ENCODE results near the gene GOLGA6A. TPM values are rescaled to one million over a fixed set of nuclear protein-coding genes. Genes with fewer than 3 reads are reported as not detected.

GOLGA6A gene
- total and polyA plus RNA-seq, 2 experiments from 2014 or later, result 1.9 TPM; not detected in 1

DNA sequence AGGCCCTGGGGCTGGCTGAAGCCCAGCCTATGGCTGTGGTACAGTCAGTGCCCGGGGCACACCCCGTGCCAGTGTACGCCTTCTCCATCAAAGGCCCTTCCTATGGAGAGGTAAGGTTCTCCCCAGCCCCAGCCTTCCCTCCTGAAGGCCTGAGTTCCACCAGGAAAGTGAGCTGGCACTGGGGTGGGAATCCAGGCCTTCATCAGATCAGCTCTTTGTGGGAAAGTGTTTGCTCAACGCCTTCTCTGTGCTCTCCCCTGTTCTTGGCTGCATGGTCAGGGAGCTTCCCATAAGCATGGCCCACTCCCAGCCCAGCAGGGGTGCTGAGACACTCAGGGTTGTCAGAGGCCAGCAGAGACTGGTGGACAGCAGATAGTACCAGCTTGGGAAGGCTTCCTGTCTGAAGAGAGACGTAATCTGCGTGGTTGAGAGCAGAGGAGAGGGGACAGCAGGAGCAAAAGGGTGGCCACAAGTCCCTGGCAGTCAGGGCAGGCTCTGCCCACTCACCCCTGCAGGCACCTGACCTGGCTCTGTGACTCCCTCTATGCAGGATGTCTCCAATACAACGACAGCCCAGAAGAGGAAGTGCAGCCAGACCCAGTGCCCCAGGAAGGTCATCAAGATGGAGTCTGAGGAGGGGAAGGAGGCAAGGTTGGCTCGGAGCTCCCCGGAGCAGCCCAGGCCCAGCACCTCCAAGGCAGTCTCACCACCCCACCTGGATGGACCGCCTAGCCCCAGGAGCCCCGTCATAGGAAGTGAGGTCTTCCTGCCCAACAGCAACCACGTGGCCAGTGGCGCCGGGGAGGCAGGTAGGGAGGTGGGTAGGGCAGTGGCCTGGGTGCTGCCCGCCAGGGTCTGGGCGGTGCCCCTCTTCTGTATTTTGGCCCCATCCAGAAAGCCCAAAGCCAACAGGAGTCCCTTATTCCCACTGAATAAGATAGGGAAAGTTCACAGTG is 49.5 kb downstream of the GOLGA6A start:
- H3K4me3 ChIP-seq, result no peak overlapping the region
- no peak overlapping the region for H3K27ac ChIP-seq
- H3K27me3 ChIP-seq, result no peaks in the 10 kb centered on the region
- no peak for DNase-seq (ENCODE audit: low read depth in 1 of 2, low spot score in 1 of 2)
- H3K36me3 ChIP-seq, result peaks cover 6% of the 10 kb centered on the region
- no peaks in the 10 kb centered on the region for H3K4me1 ChIP-seq (ENCODE audit: low read depth)
- TF ChIP-seq, protein P1, sequence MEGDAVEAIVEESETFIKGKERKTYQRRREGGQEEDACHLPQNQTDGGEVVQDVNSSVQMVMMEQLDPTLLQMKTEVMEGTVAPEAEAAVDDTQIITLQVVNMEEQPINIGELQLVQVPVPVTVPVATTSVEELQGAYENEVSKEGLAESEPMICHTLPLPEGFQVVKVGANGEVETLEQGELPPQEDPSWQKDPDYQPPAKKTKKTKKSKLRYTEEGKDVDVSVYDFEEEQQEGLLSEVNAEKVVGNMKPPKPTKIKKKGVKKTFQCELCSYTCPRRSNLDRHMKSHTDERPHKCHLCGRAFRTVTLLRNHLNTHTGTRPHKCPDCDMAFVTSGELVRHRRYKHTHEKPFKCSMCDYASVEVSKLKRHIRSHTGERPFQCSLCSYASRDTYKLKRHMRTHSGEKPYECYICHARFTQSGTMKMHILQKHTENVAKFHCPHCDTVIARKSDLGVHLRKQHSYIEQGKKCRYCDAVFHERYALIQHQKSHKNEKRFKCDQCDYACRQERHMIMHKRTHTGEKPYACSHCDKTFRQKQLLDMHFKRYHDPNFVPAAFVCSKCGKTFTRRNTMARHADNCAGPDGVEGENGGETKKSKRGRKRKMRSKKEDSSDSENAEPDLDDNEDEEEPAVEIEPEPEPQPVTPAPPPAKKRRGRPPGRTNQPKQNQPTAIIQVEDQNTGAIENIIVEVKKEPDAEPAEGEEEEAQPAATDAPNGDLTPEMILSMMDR (IDR thresholded peaks at IDR 0.05; ENCODE audit: low read depth, low read length), result no peak
- no peaks in the 10 kb centered on the region for H3K9me3 ChIP-seq (ENCODE audit: low read depth)

DNA sequence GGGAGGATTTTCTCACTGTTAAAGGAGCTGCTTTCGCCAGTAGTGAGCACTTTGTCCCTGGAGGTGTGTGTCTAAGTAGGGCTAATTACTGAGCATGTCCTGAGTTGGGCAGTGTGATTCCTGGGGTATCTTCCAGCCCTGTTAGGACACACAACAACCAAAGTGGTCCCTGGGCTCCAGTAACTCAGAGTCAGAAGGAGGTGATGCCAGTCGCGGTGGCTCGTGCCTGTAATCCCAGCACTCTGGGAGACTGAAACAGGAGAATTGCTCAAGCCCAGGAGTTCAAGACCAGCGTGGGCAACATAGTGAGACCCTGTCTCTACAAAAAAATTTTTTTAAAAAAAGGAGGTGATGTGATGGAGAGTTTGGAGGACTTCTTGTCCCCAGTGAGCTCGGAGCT is 50.3 kb downstream of the GOLGA6A start:
- no peaks in the 10 kb centered on the region for H3K4me1 ChIP-seq (ENCODE audit: low read depth)
- H3K4me3 ChIP-seq, result no peak overlapping the region
- DNase-seq (ENCODE audit: low read depth in 1 of 2, low spot score in 1 of 2), result no peak
- H3K9me3 ChIP-seq (ENCODE audit: low read depth), result no peaks in the 10 kb centered on the region
- no peaks in the 10 kb centered on the region for H3K27me3 ChIP-seq
- TF ChIP-seq, protein P1 (IDR thresholded peaks at IDR 0.05; ENCODE audit: low read depth, low read length), result no peak
- no peak overlapping the region for H3K27ac ChIP-seq
- peaks cover 6% of the 10 kb centered on the region for H3K36me3 ChIP-seq

DNA sequence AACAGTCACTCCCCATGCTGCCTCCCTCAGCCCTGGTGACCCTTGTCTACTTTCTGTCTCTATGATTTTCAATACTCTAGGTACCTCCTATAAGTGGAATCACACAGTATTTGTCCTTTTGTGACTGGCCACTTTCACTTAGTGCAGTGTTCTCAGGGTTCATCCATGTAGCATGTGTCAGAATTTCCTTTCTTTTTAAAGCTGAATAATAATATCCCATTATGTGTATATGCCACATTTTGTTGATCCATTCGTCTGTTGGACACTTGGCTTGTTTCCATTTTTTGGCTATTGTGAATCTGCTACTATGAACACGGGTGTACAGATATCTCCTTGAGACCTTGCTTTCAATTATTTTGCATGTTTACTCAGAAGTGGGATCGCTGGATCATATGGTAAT is 53.7 kb downstream of the GOLGA6A start:
- Histone ChIP-seq H3K27me3 (no peaks in the 10 kb centered on the region), H3K36me3 (peaks cover 6% of the 10 kb centered on the region), H3K4me1 (ENCODE audit: low read depth) (no peaks in the 10 kb centered on the region), H3K27ac (no peak overlapping the region), H3K9me3 (ENCODE audit: low read depth) (no peaks in the 10 kb centered on the region), H3K4me3 (no peak overlapping the region)
- TF ChIP-seq, protein P1 (IDR thresholded peaks at IDR 0.05; ENCODE audit: low read depth, low read length), result no peak
- DNase-seq (ENCODE audit: low read depth in 1 of 2, low spot score in 1 of 2), result no peak

DNA sequence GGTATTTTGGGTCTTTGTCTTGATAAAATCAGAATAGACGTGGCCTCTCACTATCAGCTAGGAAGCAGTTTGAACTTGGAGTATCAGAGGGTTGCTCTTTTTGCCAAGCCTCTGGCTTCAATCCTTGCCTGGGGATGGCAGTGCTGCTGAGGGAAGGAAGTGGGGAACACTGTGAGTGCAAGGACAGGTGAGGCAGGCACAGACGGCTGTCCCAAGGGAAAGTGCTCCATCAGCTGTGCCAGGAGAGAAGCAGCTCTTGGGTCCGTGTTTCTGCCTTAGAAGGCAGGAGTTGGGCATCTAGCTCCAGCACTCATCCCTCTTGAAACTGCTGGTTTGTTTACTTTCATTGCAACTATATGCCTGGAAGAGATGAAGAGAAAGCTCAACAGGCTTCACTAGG is 54.7 kb downstream of the GOLGA6A start:
- no peak for DNase-seq (ENCODE audit: low read depth in 1 of 2, low spot score in 1 of 2)
- H3K36me3 ChIP-seq, result peaks cover 4% of the 10 kb centered on the region
- no peaks in the 10 kb centered on the region for H3K4me1 ChIP-seq (ENCODE audit: low read depth)
- TF ChIP-seq, protein P1 (IDR thresholded peaks at IDR 0.05; ENCODE audit: low read depth, low read length), result no peak
- H3K27ac ChIP-seq, result no peak overlapping the region
- no peak overlapping the region for H3K4me3 ChIP-seq
- no peaks in the 10 kb centered on the region for H3K9me3 ChIP-seq (ENCODE audit: low read depth)
- no peaks in the 10 kb centered on the region for H3K27me3 ChIP-seq

DNA sequence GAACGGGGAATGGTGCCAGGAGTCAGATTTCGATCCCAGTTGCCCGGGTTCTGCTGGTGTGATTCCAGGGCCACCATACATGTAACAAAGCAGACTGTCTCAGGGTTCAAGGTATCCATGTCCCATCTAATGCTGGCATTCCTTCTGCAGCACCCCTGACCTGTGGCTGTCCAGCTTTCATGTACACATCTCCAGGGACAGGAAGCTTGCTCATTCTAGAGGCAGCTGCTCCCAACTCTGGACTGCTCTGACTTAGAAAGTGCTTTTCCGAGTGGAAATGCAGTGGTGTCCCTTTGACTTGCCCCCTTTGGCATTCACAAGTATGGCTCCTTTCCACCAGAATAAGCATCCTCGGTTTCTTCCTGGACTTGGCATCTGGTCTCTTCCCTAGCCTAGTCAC is 56.9 kb downstream of the GOLGA6A start:
- Histone ChIP-seq H3K36me3 (peaks cover 4% of the 10 kb centered on the region), H3K4me3 (no peak overlapping the region), H3K9me3 (ENCODE audit: low read depth) (no peaks in the 10 kb centered on the region), H3K27ac (no peak overlapping the region), H3K4me1 (ENCODE audit: low read depth) (no peaks in the 10 kb centered on the region), H3K27me3 (no peaks in the 10 kb centered on the region)
- TF ChIP-seq, protein P1 (IDR thresholded peaks at IDR 0.05; ENCODE audit: low read depth, low read length), result no peak
- DNase-seq (ENCODE audit: low read depth in 1 of 2, low spot score in 1 of 2), result peak in 1 of 2 donors; percentile 43
